HG02938 (cell line): ENCODE data around the gene APLP2.

Experiments
- ATAC-seq: cut with Tn5 transposase; IDR thresholded peaks from one replicate; pipeline ENCODE4 v1.9.1; 2021; ENCODE audit warnings: mild to moderate bottlenecking, moderate library complexity; ENCODE audit not compliant: unreplicated experiment

Gene APLP2

GRCh38 chr11:130144141-130144540 lies 74.4 kb downstream of the APLP2 start:
- ATAC-seq: no peak

GRCh38 chr11:130144861-130145281 lies 75.2 kb downstream of the APLP2 start:
- ATAC-seq: no peak

GRCh38 chr11:130145311-130145812 lies 75.7 kb downstream of the APLP2 start:
- ATAC-seq: no peak

- ATAC-seq: no peak
These were observed 76.5 kb downstream of the APLP2 start for GRCh38 chr11:130145975-130146776.

- no peak for ATAC-seq
These were observed 77.1 kb downstream of the APLP2 start for GRCh38 chr11:130146796-130147195.

GRCh38 chr11:130148796-130149326 lies 79.2 kb downstream of the APLP2 start:
- ATAC-seq: no peak

GRCh38 chr11:130150790-130151189 lies 81.1 kb downstream of the APLP2 start:
- ATAC-seq: no peak

GRCh38 chr11:130151196-130151595 lies 81.5 kb downstream of the APLP2 start:
- no peak for ATAC-seq

- no peak for ATAC-seq
These were observed 86.7 kb downstream of the APLP2 start for GRCh38 chr11:130156108-130157022.

GRCh38 chr11:130157101-130157500 lies 87.4 kb downstream of the APLP2 start:
- ATAC-seq: no peak

GRCh38 chr11:130157840-130158239 lies 88.1 kb downstream of the APLP2 start:
- ATAC-seq: no peak

GRCh38 chr11:130159139-130159538 lies 89.4 kb downstream of the APLP2 start:
- no peak for ATAC-seq

- ATAC-seq: no peak
These were observed 90.2 kb downstream of the APLP2 start, which contains the start of gene ST14 for GRCh38 chr11:130159657-130160497. ST14 (plus strand) TSS chr11:130159782; CDS start chr11:130159980, 198 bp downstream.

- no peak for ATAC-seq
These were observed 90.9 kb downstream of the APLP2 start for GRCh38 chr11:130160498-130161155.

GRCh38 chr11:130161441-130162145 lies 91.9 kb downstream of the APLP2 start:
- ATAC-seq: no peak

- ATAC-seq: no peak
These were observed 93.0 kb downstream of the APLP2 start for GRCh38 chr11:130162733-130163132.

GRCh38 chr11:130163346-130164220 lies 93.9 kb downstream of the APLP2 start:
- ATAC-seq: no peak

GRCh38 chr11:130164221-130164570 lies 94.5 kb downstream of the APLP2 start:
- ATAC-seq: no peak
